GM18909 (cell line): ENCODE measurements around the gene AGPAT2.

Experiments
- ATAC-seq: cut with Tn5 transposase; IDR thresholded peaks from one replicate; pipeline ENCODE4 v1.9.1; 2021; ENCODE audit warnings: mild to moderate bottlenecking; ENCODE audit not compliant: unreplicated experiment, poor library complexity

Gene AGPAT2

DNA sequence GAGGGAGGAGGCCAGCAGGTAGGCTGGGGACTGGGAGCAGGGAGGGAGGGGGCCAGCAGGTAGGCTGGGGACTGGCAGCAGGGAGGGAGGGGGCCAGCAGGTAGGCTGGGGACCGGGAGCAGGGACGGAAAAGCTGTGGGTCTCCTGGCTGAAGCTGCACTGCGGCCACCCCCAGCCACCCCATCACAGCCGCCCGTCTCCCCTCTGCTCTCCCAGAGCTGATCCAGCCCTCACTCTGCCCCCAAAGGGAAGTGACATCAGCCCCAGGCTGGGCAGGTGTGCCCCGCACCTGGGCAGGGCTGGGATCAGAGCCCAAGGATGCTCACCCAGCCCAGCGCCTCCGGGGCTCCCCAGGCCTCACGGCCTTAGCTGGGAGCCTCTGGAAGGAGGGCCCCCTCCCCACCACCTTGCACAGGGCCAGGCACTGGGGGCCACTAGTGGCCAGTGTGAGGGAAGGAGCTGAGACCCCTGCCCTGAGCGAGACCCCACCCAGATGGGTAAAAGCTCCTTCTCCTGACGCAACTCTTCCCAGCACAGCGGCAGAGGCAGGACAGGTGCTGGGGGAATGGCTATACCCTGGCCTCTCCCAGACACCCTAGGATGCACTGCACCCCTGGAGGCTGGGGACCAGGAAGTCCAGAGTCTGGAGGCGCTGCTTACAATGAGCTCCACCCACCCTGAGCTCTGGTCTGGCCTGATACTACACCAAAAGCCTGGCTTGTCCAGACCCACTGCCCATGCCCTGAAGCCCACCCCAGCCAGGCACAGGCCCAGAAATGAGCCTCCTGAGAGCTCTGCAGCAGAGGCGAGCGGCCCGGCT lies 11.6 kb downstream of the AGPAT2 start:
- no peak for ATAC-seq

DNA sequence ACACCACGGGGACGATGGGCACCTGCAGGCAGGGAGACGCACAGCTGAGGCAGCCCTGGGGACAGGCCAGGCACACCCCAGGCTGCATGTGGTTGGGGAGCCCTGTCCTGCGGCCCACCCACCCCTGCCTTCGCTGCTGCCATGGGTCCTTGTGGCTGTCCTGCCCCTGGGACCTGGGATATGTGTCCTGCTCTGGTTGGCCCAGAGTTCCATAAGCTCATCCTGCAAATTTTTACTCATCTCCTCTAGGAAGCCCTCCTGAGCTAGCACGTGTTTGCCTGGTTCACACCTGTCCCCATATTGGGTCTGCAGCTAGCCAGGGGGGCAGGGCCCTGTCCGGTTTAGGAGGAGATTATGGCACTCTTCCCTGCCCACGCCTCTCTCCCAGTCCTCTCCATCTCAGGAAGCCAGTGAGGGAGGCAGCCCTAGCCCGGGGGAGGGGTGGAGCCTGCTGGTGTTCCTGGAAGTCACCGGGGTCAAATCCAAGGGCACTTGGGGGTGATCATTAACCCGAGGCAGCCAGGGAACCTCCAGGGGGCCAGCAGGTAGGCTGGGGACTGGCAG lies 12.4 kb downstream of the AGPAT2 start:
- ATAC-seq: no peak

DNA sequence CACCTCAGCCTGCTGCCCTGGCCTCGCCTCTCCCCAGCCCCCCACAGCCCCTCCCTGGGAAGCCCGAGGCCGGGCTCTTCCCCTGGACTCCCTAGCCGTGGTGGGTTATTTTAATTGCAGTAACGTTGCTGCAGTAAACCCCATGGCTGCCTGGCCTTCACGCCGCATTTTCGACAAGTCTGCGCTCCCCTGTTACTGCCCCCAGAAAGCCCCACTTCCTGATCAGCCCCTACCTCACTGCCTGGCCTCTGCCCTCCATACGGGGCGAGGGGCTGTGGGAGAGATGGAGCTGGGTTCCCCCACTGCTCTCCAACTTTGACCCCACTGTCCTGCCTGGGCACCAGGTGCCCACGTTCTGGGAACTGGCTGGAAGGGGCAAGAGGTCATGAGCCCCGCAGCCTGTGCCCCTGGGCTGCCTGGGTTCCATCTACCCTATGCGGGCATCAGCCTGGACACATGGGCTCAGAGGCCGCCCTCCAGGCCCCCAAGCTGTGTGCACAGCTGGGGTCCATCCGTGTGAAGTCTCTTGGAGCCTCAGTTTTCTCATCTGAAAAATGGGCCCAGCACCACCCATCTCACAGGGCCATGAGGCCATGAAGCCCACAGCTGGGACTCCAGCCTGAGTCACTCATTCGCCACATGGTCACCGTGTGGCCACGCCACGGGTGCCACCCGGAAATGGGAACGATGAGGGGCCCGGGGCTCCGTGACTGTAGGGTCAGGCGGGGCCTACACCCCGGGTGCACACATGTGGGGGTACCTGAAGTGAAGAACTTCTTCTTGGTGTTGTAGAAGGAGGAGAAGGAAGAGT lies 13.1 kb downstream of the AGPAT2 start:
- ATAC-seq: no peak

DNA sequence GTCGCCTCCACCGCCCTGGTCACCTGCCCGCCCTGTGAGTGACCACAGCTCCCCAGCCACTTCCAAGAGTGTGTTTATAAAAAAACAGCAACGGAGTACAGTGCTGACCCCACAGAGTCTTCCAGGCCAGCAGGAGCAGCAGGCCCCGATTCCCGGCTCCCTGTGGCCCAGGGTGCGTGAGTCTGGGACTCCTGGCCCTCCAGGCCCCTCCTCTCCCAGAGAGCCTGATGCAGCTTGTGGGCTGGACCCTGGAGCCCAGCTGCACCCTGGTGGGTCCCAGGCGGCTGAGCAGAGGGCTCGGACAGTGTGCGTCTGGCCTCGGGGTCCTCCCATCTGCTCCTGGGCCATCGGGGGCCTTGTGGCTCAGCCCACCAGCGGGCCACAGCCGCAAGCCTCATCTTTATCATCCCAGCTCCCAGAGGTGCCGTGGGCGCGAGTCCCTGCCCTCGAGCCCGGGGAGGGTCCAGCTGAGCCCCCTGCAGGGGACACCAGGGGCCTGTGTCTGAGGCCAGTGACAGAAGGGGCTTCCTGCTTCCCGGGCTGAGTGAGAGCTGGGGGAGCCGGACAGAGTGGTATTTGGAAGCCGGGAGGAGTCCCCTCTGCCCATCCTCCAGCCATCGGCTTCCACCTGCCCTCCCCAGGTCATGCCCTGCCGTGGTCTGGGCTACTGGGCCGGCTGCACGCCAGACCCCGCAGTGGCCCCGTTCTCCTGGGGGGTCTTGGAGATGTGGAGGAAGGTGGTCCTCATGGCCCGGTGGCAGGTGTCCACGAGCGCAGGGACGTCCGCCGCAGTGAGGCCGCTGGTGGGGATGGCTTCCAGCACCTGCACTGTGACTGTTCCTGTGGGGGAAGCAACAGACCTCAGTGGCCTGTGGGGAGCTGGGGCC lies 13.9 kb downstream of the AGPAT2 start:
- no peak for ATAC-seq

DNA sequence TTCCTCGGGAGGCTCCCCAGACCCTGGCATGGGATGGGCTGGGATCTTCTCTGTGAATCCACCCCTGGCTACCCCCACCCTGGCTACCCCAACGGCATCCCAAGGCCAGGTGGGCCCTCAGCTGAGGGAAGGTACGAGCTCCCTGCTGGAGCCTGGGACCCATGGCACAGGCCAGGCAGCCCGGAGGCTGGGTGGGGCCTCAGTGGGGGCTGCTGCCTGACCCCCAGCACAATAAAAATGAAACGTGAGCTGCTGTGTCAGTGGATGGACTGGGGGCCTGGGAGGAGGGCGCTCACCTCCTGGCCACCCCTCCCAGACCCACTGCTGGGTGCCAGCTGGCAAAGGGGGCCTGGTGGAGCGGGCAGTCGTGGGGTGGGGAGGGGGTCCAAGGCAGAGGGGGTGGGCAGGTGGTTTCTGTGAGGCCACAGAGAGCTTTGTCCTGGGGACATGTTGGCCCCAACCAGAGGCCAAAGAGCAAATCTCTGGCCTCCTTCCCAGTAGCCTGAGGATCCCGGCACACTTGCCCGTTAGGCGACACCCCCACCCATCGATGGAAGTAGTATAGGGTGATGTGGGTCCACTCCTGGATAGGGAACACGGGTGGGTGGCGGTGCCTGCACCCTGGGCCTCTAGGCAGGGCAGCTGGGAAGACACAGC lies 14.7 kb downstream of the AGPAT2 start:
- ATAC-seq: no peak

DNA sequence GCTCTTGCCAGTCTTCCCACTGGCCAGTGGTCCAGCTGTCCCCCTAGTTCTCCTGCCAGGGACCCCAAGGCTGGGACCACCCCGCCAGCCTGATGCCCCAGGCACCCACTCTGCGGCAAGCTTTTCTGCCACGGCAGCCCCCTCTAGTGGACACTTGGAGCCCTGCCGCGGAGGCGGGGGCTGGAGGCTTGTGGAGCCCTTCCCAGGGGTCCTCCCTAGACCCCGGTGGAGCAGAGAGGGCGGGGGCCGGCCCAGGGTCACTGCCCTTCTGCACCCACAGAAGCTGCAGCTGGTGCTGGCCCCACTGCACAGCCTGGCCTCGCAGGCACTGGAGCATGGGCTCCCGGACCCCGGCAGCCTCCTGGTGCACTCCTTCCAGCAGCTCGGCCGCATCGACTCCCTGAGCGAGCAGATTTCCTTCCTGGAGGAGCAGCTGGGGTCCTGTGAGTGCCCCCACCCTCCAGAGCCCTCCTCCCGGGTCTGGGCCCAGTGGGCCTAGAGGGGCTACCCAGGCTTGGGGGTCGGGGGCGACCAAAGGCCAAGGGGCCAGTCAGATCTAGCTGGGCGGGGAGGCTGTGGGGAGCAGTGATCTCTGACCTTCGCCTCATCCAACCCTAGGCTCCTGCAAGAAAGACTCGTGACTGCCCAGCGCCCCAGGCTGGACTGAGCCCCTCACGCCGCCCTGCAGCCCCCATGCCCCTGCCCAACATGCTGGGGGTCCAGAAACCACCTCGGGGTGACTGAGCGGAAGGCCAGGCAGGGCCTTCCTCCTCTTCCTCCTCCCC lies 15.4 kb downstream of the AGPAT2 start:
- ATAC-seq: no peak

DNA sequence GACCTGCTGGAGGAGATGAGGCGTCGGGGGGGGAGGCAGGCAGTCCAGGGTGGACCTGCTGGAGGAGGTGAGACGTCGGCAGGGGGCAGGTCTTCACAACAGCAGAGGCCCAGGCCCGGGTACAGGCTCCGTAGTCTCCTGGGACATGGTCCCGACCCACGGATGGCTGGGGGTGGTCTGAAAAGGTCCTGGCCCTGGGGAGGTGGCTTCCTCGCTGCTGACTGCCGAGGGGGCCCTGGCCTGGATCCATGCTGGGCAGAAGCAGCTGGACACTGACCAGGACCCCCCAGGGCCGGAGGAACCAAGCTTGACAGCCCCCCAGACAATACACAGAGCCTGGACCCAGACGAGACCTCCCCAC lies 16.0 kb downstream of the AGPAT2 start:
- ATAC-seq: no peak

DNA sequence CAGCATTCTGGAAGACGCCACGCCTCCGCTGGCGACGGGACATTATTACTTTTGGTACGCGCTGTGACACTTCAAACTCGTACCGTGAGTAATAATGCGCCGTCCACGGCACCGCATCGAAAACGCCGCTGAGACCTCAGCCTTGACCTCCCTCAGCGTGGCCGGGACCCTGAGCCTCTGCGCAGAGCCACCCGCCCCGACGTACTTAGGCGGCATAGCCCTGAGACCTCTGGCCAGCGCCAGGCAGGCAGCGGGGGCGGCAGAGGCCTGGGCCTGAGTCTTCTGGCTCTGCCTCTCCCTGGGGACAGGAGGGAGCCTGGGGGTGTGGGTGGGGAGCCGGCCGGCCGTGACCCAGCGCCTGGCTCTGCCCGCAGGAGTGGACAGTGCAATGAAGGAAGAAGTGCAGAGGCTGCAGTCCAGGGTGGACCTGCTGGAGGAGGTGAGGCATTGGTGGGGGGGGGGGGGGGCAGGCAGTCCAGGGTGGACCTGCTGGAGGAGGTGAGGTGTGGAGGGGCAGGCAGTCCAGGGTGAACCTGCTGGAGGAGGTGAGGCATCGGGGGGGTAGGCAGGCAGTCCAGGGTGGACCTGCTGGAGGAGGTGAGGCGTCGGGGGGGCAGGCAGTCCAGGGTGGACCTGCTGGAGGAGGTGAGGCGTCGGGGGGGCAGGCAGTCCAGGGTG lies 16.5 kb downstream of the AGPAT2 start:
- ATAC-seq: no peak

DNA sequence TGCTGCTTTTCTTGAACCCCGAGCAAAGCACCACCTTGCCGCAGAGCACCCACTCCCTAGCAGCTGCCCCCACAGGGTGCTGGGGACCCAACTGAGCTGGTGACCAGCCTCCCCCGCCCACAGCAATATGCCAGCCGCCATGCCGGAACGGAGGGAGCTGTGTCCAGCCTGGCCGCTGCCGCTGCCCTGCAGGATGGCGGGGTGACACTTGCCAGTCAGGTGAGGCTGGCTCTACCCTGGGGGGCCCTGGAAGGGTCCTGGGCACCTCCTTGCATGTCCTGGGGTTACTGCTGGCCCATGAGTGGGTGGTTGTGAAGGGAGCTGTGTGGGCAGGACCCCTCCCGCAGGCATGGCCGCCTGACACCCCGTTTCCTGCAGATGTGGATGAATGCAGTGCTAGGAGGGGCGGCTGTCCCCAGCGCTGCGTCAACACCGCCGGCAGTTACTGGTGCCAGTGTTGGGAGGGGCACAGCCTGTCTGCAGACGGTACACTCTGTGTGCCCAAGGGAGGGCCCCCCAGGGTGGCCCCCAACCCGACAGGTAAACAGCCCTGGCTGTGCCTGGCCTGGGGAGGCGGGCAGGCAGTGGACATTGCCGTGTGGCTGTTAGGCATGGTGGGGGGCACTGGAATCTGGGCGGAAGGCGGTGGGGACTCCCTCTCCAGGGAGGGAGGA lies 17.3 kb downstream of the AGPAT2 start:
- no peak for ATAC-seq

DNA sequence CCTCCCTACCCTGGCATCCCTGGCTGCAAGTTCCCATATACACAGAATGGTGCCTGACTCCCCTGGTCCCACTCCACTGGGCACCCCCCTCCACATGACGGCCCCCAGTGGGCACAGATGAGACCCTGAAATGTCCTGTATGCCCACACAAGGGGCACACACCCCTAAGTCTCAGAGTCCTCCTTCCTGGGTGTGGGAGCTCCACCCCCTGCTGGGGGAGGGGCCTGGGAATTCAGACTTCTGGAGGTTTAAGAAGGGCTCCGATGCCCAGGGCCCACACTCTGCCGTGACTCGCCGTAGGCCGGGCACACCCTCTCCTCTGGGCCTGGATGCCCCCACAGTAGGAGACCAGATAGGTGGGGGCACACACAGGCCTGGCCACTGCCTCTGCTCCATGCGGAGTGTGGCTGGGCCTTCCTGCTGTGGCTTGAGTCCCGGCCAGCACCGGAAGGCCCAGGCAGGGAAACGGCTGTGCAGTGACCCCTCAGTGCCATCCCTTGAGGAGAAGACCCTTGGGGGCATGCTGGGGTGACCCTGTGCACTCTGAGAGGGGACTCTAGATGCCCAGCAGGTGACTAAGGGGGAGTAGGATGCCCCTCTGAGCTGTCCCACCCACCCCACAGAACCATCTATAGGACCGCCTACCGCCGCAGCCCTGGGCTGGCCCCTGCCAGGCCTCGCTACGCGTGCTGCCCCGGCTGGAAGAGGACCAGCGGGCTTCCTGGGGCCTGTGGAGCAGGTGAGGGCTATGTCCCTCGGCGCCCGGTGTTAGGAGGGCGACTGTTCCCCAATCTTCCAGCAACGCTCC lies 18.1 kb downstream of the AGPAT2 start:
- ATAC-seq: no peak

DNA sequence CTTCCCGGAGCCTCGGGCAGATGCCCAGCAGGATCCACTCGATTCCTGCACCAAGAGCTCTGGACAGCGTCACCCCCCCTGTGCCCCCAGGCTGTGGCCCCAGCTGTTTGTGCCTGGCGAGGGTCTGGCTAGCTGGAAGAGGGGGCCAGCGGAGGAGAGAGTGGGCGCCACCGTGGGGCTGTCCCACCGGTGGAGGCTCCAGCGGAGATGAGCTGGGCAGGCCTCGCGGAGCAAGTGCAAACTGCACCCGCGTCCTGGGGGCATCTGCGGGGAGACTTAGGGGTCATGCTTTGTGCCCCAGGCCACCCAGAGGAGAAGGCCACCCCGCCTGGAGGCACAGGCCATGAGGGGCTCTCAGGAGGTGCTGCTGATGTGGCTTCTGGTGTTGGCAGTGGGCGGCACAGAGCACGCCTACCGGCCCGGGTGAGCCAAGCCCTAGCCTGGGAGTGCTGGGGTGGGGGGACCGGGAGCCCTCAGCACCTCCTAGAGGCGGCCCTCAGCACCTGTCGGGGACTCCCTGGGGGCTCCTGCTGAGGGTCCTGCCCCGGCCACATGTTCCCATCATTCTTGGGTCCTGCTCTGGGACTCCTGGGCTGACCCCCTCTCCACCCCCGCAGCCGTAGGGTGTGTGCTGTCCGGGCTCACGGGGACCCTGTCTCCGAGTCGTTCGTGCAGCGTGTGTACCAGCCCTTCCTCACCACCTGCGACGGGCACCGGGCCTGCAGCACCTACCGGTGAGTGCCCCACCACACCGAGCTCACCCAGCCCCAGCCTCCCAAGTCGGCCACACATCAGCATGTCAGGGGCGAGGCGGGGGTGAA lies 19.1 kb downstream of the AGPAT2 start:
- no peak for ATAC-seq

DNA sequence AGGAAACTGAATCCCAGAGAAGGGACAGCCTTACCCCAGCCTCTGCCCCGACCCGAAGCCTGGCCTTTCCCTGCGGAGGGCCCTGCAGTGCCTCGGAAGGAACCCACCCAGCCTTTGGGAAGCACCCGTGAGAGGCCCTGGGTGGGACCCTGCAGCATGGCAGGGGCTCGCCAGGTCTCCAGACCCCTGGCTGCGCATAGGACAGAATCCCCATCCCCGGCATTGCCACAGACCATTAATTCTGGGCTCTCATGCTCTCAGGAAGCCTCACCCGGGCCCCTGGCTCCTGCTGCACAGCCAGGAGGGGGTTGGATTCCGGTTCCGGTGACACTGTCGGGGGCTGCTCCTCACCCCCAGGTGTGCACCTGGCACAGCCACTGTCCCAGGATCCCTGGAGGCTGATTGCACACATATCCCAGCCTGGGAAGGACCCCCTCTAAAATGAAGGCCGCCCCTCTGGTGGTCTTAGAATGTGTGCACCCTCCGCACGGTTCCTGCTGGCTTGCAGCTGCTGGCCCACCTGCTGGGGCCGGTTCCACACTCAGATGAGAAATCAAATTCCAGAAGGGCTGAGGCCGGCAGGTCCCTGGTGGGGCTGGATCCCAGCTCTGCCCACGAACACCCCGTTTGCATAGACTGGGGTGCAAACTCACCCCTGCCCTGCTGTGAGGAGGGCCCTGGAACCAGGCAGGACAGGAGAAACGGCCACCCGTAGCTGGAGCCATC lies 19.9 kb downstream of the AGPAT2 start:
- ATAC-seq: no peak

DNA sequence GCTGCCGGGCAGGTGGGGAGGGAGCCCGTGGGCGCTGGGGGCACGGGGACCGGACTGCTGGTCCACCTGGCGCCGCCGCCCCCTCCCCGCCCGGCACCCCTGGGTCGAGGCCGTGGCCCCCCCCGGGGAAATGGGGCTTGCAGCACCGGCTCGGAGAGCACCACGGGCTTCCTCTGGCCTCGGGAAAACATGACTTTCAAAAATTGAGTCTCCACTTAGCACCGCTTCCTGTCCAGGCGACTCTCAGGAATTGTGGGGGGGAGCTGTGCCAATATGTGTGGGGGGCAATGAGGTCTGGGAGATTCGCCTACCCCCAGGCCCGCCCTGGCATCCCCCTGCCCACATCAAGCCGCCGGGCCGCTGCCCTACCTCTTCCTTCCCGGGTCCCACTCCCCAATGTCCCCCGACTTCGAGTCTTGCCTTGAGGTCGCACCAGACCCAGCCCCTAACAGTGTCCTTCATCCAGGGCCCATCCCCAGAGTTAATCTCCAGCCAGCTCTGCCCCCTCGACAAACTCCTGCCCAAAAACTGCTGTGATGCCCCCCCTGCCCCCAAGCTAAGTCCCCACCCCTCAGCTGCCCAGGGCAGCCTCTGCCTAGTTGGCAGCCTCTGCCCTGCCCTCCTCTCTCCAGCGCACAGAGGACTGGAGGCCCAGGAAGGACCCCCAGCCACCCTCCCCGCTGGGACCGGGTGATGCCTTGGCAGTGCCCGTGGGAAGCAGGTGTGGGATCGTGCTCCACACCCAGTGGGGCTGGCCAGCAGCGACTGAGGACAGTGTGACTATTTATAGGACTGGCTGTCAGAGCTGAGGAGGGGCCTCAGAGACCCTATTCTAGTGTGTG lies 20.7 kb downstream of the AGPAT2 start:
- no peak for ATAC-seq

DNA sequence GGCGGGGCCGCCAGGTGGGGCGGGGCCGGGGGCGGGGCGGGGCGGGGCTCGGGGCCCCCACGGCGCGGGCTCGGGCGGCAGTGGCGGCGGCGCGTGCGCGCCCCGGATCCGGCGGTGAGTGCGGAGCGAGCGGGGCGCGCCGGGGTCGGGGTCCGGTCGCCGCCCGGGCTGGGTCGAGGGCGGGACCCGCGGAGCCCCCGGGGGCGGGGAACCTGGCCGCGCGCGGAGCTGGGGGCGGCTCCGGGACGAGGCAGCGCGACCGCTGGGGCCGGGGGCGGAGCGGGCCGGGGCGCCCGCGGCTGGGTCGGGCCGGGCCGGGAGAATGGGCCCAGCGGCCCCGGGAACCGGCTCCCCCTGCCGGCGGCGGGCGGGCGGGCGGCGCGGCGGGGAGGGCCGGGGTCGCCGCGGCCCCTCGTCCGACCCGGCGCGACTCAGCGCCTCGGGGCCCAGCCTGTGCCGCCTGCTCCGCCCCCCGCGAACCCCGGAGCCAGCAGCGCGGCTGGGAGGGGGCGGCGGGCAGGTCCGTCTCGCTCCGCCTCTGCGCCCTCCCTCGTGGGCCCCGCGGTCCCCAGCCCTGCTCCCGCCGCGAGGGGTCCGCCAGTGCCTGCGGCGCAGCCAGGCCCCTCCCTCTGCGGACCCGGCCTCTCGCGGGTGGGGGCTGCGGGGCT lies 21.4 kb downstream of the AGPAT2 start:
- ATAC-seq: no peak
